Skeletal muscle tissue (tissue), 4 donors: ENCODE results near the gene AFF2. TPM values are rescaled to one million over a fixed set of nuclear protein-coding genes. Genes with fewer than 3 reads are reported as not detected.

Experiments
- H3K27ac ChIP-seq: one replicate; pipeline ENCODE4 v1.7.0; 2013; ENCODE audit warnings: mild to moderate bottlenecking, low read depth, low read length, inconsistent platforms
- H3K27me3 ChIP-seq, 3 donors: one replicate each; pipeline ENCODE4 v1.7.0; 2013; ENCODE audit warnings: low read length in 3 of 3; ENCODE audit not compliant: control insufficient read depth in 3 of 3, insufficient read depth in 3 of 3
- H3K36me3 ChIP-seq, 3 donors: one replicate each; pipeline ENCODE4 v1.7.0; 2013; ENCODE audit warnings: low read length in 3 of 3; ENCODE audit not compliant: control insufficient read depth in 3 of 3, insufficient read depth in 3 of 3
- H3K4me1 ChIP-seq, 3 donors: one replicate each; pipeline ENCODE4 v1.7.0; 2013; ENCODE audit warnings: low read length in 3 of 3, mild to moderate bottlenecking in 3 of 3; ENCODE audit not compliant: control insufficient read depth in 3 of 3, insufficient read depth in 3 of 3
- H3K4me3 ChIP-seq, 3 donors: one replicate each; pipeline ENCODE4 v1.7.0; 2013; ENCODE audit warnings: low read length in 3 of 3
- H3K9ac ChIP-seq, 3 donors: one replicate each; pipeline ENCODE4 v1.7.0; 2013; ENCODE audit warnings: low read length in 3 of 3, mild to moderate bottlenecking in 3 of 3, moderate library complexity in 2 of 3, low read depth in 1 of 3
- H3K9me3 ChIP-seq, 3 donors: one replicate each; pipeline ENCODE4 v1.7.0; 2013; ENCODE audit warnings: low read length in 3 of 3; ENCODE audit not compliant: control insufficient read depth in 3 of 3
- total RNA-seq: library from RNA; depleted of rRNA; stranded (reverse); fragments of >200 nt; gene quantifications from one replicate; pipeline ENCODE4 v1.2.3, GENCODE V29; 2014
- donor health status: Osteomylitis.

The AFF2 gene
- total RNA-seq, 1 donor from 2014 or later, result 2.6 TPM

DNA sequence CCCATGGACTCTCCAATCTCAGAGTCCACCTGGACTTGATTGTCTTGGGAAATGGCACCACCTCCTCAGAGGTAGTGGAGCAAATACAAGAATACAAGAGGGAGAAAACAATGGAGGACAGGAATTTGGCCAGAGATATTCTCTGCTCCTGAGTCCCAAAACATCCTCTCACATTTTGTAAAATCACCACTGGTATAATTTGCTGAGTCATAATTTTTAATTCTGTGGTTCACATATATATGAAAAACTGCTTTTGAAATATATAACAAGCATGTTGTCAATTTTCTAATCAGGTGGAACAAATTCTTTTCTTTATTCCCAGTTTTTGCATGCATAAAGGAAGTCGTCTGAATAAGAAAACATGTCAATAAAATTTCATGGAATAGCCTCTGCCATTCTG, 356.1 kb downstream of the AFF2 start:
- H3K4me3 ChIP-seq, result no peak overlapping the region
- no peak overlapping the region for H3K27ac ChIP-seq
- no peaks in the 10 kb centered on the region for H3K4me1 ChIP-seq
- H3K9ac ChIP-seq, result no peak overlapping the region
- no peaks in the 10 kb centered on the region for H3K9me3 ChIP-seq
- no peaks in the 10 kb centered on the region for H3K36me3 ChIP-seq
- no peaks in the 10 kb centered on the region for H3K27me3 ChIP-seq

DNA sequence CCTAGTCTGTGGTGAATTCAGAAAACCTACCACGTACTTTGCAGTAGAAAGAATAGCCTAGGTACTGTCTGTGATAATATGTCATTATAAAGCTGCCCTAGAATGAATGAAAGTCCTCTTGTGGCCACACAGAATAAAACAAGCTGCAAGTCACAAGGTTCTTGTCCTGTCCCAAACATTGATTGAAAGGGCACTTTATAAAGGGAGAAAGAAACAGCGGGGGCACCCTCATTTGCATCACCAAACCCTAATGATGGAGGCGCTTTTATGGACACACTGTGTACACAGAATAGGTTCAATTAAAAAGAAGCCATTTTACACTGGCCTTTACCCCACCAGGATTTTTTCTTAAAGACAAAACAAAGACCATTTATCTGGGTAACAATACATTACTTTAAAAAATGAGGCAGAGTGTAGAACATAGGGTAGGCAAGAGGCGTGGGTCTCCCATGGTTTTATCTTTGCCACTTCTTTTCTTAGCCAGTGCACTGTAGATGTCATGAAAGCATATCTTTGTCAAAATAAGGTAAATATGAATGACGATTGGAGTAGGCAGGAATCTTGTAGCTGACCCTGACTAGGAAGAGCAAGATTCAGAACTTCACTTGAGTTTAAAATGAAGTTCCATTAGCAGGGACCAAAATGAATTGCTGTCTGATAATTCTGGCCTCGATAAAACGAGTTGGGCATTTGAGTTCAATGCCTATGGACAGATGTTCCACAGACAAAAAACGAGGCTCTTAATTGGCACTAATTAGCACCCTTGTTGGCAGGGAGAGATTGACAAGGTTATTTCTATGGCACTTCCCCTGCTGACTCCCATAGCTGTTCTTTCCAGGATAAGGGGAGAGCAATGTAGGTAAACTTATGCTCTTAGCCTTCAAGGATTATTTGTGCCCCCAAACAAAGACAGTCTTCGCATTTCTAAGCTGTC, 365.1 kb downstream of the AFF2 start:
- no peak overlapping the region for H3K9ac ChIP-seq
- no peaks in the 10 kb centered on the region for H3K4me1 ChIP-seq
- no peaks in the 10 kb centered on the region for H3K36me3 ChIP-seq

GRCh38 chrX:148867596-148867995, 367.2 kb downstream of the AFF2 start:
- no peak overlapping the region for H3K27ac ChIP-seq
- no peak overlapping the region for H3K9ac ChIP-seq
- H3K4me3 ChIP-seq, result no peak overlapping the region
- no peaks in the 10 kb centered on the region for H3K4me1 ChIP-seq
- H3K36me3 ChIP-seq, result no peaks in the 10 kb centered on the region
- no peaks in the 10 kb centered on the region for H3K9me3 ChIP-seq
- H3K27me3 ChIP-seq, result peaks cover 0 to 2% (median 0%) of the 10 kb centered on the region in 3 donors

More for the DNA sequence above, 365.1 kb downstream of the AFF2 start:
- peaks cover 0 to 2% (median 0%) of the 10 kb centered on the region in 3 donors for H3K27me3 ChIP-seq
- no peak overlapping the region for H3K27ac ChIP-seq
- H3K9me3 ChIP-seq, result no peaks in the 10 kb centered on the region
- H3K4me3 ChIP-seq, result no peak overlapping the region

GRCh38 chrX:148871422-148872160, 371.2 kb downstream of the AFF2 start:
- Histone ChIP-seq H3K27ac (no peak overlapping the region), H3K9me3 (no peaks in the 10 kb centered on the region), H3K4me3 (no peak overlapping the region), H3K4me1 (no peaks in the 10 kb centered on the region), H3K27me3 (peaks cover 0 to 2% (median 0%) of the 10 kb centered on the region in 3 donors), H3K36me3 (no peaks in the 10 kb centered on the region), H3K9ac (no peak overlapping the region)

GRCh38 chrX:148872161-148872535, 371.7 kb downstream of the AFF2 start:
- H3K9ac ChIP-seq, result no peak overlapping the region
- H3K9me3 ChIP-seq, result no peaks in the 10 kb centered on the region
- H3K27me3 ChIP-seq, result peaks cover 0 to 2% (median 0%) of the 10 kb centered on the region in 3 donors
- no peaks in the 10 kb centered on the region for H3K4me1 ChIP-seq
- no peak overlapping the region for H3K27ac ChIP-seq
- H3K36me3 ChIP-seq, result no peaks in the 10 kb centered on the region
- no peak overlapping the region for H3K4me3 ChIP-seq

- no peaks in the 10 kb centered on the region for H3K9me3 ChIP-seq
- H3K36me3 ChIP-seq, result no peaks in the 10 kb centered on the region
- peaks cover 0 to 2% (median 0%) of the 10 kb centered on the region in 3 donors for H3K27me3 ChIP-seq
- H3K27ac ChIP-seq, result no peak overlapping the region
- no peak overlapping the region for H3K4me3 ChIP-seq
- H3K4me1 ChIP-seq, result no peaks in the 10 kb centered on the region
- H3K9ac ChIP-seq, result no peak overlapping the region
These were observed 372.5 kb downstream of the AFF2 start for GRCh38 chrX:148872881-148873280.

DNA sequence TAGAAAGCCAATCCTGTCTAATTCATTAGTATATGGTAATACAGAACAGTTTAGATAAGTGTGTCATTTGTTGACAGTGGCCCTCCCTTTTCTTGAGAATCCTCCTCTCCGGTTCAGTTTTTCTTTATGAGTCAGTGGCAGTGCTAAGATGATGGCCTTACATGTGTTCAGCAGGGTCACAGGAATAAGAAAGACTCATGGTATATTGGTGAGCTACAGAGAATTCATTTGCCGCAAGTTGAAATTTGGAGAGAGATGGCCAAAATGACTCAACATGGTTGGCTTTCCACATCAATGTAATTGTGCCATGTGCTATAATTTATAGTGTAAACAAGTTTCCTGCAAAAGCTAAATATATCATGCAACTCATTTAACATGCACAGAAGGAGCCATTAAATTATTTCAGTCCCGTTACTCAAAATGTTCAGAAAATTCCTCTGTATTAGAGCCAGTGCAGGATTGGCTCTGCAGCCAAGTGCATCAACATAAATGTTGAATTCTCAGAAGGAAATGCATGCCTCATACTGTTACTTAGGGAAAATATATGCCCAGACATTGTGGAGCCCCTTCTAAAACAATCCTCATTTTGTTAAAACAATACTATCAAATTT, 374.3 kb downstream of the AFF2 start:
- no peaks in the 10 kb centered on the region for H3K9me3 ChIP-seq
- no peak overlapping the region for H3K9ac ChIP-seq
- no peak overlapping the region for H3K4me3 ChIP-seq
- no peaks in the 10 kb centered on the region for H3K4me1 ChIP-seq
- no peaks in the 10 kb centered on the region for H3K36me3 ChIP-seq
- no peaks in the 10 kb centered on the region for H3K27me3 ChIP-seq
- no peak overlapping the region for H3K27ac ChIP-seq

DNA sequence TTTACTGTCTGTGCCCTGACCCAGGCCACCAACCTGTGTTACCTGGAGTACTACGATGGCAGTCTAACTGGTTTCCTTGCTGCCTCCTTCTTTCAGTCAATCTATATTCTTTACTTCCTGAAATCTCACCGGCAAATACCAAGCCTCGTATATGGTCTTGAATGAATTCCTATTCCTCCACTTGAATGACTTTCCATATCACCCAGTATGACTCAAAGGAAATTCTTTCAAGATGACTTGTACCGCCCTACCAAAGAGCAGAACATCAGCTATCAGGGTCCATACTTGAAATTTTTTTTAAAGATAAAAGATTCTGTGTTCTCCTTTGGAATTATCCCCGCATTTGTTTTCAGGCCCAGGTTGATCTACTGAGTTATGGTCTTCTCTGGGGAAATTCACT, 378.0 kb downstream of the AFF2 start:
- H3K9me3 ChIP-seq, result no peaks in the 10 kb centered on the region

GRCh38 chrX:148885203-148885602, 384.8 kb downstream of the AFF2 start:
- H3K9ac ChIP-seq, result no peak overlapping the region
- H3K4me3 ChIP-seq, result no peak overlapping the region
- no peaks in the 10 kb centered on the region for H3K27me3 ChIP-seq
- H3K4me1 ChIP-seq, result no peaks in the 10 kb centered on the region
- H3K27ac ChIP-seq, result no peak overlapping the region
- H3K36me3 ChIP-seq, result no peaks in the 10 kb centered on the region
- no peaks in the 10 kb centered on the region for H3K9me3 ChIP-seq

More for the DNA sequence above, 378.0 kb downstream of the AFF2 start:
- Histone ChIP-seq H3K27me3 (no peaks in the 10 kb centered on the region), H3K4me1 (no peaks in the 10 kb centered on the region), H3K36me3 (no peaks in the 10 kb centered on the region), H3K9ac (no peak overlapping the region), H3K27ac (no peak overlapping the region), H3K4me3 (no peak overlapping the region)

- Histone ChIP-seq H3K9ac (no peak overlapping the region), H3K9me3 (no peaks in the 10 kb centered on the region), H3K27ac (no peak overlapping the region), H3K4me1 (no peaks in the 10 kb centered on the region), H3K36me3 (no peaks in the 10 kb centered on the region), H3K27me3 (no peaks in the 10 kb centered on the region), H3K4me3 (no peak overlapping the region)
These were observed 393.0 kb downstream of the AFF2 start for GRCh38 chrX:148893395-148893794.
